NCI-H748 (cell line): Measurements from ENCODE around the gene NRAP.
"Not testable (repeated sequence)": the region's sequence is repeated elsewhere in the genome, so short reads cannot be mapped to it uniquely, and the experiment has no call there.

Experiments used
- DNase-seq: peaks from one replicate; lab custom pipeline; 2025; ENCODE audit not compliant: unreplicated experiment; lab: John Stamatoyannopoulos, UW

Gene NRAP

DNA sequence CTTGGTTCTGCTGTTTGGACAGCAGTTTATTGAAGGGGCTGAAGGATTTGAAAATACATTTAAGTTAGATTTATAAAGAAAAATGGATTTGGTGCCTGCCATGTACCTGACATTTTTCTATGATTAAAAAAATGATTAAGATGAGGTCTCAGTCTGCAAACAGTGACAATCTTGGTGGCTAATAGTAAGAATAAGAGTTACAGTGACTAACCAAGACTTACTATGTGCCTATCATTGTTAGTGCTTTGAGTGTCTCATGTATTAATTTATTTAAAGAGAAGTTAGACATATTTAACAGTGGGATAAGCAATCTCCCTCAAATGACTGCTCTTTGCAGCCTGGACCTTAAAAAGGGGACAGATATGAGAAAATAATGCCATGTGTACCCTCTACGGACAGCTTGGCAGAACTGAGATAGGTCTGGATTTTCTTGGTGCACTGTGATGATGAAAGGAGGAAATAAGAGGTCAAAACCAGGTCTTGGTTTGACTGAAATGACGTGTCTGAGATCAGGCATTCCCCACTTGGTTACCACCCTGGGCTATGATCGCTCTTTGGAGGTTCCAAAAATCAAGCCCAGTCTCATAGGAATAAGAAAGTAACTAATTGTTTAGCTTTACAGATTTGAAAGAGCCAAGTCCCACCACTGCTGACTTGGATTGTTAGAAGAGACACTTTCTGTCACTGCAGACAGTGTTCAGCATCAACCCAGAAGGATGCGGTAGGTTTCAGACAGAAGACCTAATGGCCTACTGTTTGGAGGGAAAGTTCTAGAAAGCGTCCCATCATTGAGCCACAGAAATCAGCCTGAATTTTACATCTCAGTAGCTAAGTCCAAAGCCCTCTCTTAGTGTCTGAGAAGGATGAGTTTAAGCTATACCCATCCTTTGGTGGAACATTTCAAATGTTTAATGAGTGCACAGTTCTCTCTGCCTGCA is 18.0 kb upstream of the NRAP start:
- no peak for DNase-seq

DNA sequence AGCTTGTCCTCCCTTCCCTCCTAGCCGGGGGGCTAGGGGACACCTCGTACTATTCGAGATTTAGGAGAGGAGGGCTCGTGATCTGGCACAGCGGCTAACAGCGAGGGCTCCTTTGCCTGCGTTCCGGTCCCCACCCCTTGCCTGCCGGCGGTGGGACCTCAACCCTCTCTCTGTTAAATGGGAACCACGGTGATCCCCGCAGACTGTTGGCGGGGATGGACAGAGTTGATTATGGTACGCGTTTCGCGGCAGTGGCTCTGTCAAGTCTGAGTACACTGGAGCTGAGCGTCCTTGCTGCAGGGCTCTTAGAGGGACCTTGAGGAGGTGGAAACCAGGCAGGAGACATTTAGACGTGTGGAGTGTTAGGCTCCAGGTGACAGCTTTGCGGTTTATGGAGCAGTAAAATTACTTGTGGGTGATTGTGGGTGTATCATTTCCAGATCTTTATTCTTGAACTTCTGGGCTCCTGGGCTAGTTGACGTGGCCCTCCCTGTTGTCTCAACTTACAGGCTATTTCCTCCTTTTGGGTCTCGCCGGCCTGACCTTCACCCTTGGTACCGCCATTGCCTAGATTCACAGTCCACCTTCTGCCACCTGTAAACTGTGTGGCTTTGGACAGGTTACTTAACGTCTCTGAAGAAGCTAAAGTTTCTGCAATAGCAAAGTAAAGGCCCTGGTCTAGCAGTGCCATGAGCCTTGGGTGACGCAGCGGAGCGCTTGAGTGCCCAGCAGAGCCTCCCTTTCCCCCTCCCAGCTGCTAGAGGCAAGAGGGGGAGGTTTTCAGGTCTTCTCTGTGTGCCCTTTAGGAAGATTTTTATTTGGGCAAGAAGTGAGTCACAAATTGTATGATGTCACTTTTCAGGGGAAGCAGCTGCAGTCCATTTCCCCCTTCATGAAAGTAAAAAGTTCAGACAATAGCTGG is 16.6 kb upstream of the NRAP start:
- peak; percentile 52 for DNase-seq

DNA sequence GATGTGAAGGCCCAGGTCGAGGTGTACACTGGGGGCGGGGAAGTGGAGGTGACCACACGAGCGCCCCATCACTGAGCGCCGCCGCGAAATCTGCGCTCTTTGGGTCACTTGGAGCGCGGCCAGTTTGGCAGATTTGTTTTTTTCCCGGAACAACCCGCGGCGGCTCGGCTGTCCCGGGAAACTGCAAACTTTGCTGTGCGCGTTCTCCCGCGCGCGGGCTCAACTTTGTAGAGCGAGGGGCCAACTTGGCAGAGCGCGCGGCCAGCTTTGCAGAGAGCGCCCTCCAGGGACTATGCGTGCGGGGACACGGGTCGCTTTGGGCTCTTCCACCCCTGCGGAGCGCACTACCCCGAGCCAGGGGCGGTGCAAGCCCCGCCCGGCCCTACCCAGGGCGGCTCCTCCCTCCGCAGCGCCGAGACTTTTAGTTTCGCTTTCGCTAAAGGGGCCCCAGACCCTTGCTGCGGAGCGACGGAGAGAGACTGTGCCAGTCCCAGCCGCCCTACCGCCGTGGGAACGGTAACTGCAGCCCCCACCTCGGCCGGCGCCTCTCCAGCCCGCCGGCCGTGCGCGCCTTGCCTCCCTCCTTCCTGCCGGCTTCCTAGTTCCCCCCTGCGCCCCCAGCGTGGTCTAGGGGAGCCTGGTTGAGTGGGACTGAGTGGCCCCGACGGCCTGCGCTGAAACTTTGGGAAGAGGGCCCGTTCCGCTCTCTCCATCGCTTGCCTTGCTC is 15.8 kb upstream of the NRAP start, which contains the start of gene CASP7:
Gene CASP7, plus strand, starts transcription at position 450 of the 727 bp plus-strand sequence. CDS start 17,582 bp downstream, outside the sequence.
- DNase-seq: peak; percentile 82

DNA sequence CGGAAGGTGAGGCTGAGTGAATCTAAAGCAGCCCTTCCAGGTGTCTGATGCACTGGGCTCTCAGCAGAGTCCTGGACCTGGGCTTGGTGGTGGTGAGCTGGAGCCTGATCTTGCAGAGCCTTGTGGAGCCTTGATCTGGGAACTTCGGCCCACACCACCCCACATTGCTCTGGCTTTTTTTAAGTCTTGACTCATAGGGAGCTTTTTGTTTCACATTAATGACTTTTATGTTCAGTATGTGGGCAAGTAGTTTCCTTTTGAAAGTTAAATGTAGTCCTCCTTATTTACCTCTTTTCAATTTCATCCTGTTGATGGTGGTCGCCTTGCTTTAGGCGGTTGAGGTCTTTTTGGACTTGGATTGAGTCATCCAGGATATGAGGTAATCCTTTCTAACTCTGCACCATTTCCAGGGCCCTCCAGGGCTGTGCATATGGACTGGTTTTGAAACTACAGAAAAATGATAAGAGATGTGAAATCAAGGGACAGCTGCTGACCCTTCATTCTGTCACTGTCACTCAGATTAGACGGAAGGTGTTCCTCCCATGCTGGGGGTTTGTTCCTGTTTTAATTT is 2.9 kb upstream of the NRAP start:
- no peak for DNase-seq

DNA sequence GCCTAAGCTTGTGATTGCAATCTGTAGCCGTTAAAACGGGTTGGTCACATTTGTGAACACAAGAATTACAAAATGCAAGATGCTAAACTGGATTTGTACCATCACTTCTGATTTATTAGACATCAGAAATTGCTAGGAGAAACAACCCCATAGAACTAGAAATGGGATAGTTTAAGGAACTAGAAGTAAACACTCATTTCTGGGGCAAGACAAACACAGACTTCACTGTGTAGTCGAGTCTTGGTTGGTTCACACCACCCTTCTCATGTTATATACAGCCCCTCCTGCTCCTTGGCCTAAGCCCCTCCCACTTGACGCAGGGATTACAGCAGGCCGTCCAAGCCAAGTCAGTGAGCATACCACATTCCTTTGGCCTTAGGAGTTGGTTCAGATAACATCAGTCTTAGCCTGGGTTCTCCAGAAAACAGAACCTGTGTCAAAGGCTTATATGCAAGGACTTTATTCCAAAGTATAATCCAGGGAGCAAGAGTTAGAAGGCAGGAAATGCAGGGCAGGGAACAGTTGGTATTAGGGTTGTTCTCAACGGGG is 2.0 kb upstream of the NRAP start:
- no peak for DNase-seq

DNA sequence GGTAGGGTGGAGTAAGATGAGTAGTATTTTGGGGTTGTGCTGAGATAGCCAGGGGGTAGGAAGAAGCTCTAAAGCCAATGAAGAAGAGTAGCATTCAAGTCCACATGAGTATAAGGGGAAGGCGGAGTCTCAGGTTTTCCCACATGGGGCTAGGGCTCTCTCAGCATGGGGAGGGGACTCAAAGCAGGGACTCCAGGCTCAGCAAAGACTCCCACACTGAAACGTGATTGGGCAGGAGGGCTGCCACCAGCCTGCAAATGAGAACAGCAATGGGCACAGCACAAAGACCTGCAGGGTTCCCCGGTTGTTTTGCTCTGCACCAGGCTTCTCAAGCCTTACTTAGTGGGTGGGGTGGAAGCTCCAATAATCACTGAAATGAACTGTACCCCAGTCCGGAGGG is 1.5 kb upstream of the NRAP start:
- no peak for DNase-seq

DNA sequence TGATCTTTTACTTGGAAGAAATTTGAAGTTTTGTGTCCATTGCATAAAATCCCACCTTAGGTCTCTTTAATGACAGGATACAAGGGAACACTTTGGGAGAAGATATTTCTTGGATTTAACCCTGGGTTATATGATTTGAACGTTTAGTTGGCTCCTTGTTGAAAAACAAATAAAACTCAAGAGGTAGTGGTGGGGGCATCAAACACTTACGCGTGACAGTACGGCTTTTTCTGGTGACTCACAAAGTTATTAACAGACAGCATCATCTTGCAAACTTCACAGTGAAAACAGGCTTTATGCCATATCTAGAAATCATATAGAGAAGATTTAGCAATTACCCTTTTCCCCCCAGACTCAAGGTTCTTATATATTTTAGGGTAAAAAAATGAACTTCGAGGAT is 699 bp downstream of the NRAP start:
- no peak for DNase-seq

DNA sequence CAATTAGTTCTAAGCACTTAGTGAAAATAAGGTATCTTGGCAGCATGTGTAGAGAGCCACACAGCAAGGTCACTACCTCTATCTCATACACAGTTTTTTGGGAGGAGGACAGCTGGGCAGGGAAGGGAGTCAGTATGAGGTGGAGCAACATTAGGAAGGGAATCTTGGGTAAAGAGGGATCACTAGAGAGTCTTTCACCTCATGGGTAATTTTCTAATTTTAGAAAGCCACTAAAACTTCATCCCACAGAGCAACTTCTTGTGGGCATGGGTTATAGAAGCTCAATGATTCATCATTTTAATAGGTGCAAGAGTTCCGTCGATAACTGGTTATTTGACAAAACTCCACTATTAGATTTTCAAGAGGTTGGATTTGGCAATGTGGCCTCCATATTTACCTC is 2.5 kb downstream of the NRAP start:
- DNase-seq: no peak

DNA sequence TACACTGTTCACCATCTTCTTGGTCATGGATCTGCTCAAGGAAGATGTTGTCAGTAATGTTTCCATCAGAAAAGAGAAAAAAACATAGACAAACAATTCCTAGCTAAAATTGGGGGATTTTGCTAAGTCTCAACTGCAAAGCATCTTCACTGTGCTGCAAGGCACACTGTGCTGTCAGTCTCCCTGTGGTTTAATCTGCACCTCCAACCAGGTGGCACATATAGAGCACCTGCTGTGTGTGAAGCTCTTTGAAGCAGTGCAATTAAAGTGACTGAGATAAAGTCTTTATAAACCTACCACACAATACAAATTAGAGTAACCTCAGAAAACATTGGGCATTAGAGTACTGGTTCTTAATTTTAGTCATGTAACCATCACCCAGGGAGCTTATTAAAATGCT is 6.3 kb downstream of the NRAP start:
- no peak for DNase-seq

DNA sequence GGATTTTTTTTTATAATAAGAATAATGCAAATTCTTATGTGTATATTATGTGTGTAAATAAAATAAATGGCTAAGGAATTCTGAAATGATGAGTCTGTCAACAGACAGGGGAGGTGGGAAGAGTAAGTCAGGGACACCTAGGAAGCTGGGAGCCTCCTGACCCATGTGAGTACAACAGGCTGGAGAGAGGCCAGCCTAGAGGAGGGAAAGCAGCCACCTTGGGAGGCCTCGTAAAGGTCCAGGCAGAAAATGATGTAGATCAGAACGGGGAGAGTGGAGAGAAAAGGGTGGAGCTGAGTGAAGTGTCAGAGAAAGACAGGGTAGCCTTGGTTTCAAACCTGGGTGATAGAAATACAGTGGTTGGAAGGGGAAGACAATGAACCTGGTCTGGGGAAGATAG is 6.9 kb downstream of the NRAP start:
- DNase-seq: no peak

DNA sequence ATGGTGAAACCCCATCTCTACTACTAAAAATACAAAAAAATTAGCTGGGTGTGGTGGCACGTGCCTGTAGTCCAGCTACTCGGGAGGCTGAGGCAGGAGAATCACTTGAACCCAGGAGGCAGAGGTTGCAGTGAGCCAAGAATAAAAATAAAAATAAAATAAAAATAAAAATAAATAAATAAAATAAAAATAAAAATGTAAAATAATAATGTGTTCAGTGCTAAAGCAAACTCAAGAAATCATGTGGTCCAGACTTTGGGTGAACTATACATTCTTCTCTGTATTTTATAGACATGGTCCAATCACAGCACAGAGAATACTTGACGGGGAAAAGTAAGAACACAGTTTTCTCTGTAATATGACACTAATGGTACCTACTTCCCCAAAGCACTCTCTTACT is 11.4 kb downstream of the NRAP start:
- not testable (repeated sequence) for DNase-seq

DNA sequence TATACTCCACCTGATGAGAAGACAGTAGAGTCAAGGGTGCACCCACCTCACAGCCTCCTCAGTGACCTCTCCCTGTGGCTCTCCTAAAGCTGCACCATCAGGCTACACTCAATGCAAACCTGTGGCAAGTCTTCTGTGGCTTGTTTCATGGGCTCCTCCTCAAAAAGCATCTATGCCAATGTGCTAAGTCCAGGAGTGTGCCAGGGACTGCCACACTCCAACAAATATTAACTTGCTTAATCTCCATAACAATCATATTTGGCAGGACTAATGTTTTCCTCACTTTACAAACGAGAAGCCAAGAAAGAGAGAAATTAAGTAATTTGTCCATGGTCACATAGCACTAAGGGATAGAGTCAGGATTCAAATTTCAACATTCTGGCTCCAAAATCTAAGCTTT is 11.9 kb downstream of the NRAP start:
- DNase-seq: no peak

DNA sequence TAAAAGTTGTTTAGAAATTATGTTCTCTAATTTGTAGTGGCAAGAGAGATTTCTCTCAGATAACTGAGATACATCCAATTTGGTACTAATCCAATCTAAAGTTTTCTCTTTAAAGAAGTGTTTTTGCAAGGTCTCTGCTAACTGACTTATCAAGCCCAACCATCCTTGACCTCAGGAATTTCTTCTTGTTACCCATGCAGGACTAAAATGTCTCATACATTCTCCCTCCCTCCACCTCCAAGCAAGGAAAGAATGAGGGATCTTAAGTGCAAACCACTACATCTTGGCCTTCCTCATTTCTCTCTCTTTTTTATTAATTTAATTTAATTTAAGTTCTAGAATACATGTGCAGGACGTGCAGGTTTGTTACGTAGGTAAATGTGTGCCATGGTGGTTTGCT is 12.8 kb downstream of the NRAP start:
- DNase-seq: no peak

DNA sequence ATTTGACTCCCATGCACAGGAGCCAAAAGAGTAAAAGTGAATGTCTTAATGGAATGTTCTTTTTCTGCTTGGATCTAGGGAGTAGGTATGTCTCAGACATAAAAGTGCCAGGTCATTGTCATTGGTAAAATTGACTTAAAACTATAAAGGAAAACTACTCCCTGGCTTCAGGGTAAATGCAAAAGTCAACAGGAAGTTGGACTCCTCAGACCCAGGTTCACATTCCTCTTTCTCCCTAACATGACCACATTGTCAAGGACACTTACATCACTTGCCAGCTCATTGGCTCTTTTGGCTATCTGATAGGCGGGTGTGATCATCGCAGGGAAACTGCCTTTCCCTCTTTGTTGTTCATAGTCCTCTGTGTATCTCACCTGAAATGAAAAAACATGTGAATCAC is 13.7 kb downstream of the NRAP start:
- DNase-seq: no peak

DNA sequence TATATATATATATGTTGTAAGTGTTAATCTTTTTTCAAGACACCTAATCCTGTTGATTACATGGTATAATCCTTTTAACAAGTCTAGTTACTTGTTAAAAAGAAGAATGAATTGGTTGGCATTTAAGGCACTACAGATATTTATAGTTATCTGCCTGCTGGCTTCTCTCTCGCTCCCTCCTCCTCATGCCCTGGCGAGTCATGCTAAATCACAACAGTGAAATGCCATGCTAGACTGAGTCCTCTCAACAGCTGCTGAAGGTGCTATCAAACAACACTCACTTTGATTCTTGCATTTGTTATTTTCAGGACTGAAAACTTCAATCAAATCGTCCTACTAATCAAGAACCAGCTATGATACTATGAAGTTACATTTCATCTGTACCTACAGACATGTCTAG is 15.4 kb downstream of the NRAP start:
- DNase-seq: no peak

DNA sequence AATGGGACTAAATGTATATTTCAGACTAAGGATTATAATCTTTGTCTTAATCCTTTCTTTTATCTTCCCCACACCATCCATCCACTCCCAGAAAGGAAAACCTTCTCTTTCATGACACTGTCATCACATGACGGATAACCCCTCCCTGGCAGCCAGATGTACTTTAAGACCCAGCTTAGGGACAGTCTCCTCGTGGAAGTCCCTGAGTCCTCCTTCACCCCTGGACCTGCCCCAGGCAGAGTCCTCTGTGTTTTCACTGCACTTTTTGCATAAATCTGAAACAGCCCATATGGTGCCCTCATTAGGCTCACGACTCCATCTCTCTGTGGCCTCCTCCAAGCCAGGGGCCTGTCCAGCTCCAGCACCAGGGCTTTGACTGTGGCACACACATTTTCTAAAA is 16.0 kb downstream of the NRAP start:
- no peak for DNase-seq

DNA sequence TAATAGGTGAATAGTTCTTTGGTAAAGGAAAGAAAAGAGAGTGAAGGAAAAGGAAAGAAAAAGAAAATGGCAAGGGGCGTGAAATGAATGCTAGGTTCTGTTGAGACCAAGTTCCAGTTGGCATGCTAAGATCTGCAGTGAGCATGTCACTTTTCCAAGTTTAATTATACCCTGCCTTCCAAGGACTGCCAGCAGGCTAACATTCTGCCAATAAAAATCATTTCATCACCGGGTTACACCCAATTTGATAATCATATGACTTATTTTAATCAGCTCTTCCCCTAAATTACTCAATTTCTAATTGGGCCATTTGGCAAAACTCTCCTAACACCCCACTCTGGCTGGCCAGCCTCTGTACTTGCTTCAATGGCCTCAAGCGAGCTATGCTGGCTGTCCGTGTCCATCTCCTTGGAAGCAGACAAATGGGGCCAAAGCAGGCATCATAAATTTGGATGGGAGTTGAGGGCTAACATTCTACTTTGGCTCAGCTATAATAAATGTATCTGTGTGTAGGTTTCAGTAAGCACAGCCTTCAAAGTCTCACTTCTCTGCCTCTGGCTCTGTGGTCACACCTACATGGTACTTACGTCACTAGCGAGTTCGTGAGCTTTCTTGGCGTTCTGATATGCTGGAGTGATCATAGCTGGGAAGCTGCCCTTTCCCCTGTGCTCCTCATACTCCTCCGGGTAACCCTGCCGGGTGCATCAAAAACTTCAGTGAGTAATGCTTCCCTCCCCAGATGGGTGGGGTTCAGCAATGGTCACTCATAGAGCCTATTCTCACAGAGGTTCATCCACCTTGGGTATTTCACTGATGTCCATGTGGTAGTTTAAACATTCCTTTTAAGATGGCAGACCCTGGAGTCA is 17.3 kb downstream of the NRAP start:
- DNase-seq: no peak

DNA sequence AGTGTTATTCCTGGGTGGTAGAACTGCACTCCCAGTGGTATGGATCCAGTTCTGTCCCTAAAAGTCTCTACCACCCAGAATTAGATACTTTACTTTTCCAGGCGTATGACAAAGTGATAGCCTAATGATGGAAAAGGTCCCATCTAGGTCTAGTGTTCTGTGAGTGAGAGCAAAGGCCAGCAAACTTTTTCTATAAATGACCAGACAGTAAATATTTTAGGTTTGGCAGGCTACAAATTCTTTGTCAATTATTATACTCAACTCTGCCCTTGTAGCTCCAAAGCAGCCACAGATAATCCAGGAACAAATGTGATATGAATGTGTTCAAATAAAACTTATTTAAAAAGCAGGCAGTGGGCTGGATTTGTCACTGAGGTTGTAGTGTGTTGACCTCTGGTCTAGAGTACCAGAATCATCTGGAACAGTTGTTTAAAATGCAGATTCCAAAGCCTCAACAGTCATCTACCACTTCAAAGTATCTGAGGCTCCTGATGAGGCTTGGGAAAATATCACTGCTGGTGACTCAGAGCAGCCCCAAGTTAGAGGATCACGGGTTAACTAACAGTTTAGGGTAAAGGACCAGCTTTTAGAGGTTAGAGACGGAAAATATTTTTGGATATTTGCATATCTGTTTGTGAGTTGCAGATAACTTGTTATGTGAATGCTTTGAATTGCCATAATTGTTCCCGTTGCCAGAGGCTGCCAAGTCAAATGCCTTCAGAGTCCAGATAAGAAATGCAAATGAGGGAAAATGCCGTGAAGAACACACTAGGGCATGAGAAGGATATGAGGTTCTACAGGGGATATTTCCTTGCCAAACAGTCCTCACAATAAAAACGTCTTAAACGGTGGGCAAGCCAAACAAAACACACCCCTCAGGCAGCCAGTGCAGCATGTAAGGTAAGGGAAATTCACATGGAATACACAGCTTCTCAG is 19.4 kb downstream of the NRAP start:
- no peak for DNase-seq

DNA sequence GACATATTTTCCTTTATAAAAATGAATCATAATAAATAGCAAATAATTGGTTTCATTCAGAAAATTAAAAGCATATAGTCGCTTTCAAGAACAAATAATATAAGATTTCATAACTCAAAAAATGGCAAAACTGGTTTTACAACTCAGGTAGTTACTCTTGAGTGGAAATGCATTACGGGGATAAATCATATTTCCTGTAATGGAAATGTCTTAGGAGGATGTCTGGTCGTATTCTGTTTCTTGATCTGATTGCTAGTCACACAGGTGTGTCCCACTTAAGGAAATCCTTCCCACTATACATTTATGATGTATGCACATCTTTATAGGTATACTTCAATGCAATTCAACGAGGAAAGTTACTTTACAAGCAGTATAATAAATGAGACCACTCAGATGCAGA is 20.7 kb downstream of the NRAP start:
- no peak for DNase-seq
